Endothelial cell of umbilical vein (primary cell): ENCODE data around the gene ZNF563. TPM values are rescaled to one million over a fixed set of nuclear protein-coding genes. Genes with fewer than 3 reads are reported as not detected.

Source experiments
- BruUV-seq: library from RNA; stranded (reverse); fragments of 400-500 nt; replicated peaks from 2 replicates; lab custom pipeline; 2021; lab: Mats Ljungman, UMichigan
- CTCF ChIA-PET: fragments of 300-600, 350-600 bp; sonication (Branson Sonifier 250); formaldehyde crosslinking; loops from one replicate; lab custom pipeline; 2021; ENCODE audit warnings: antibody characterized with exemption, inconsistent platforms; lab: Charles Lee
- POLR2A ChIA-PET: fragments of 300-600, 350-600 bp; sonication (Branson Sonifier 250); formaldehyde crosslinking; loops from one replicate; lab custom pipeline; 2021; ENCODE audit warnings: antibody characterized with exemption, inconsistent platforms; lab: Charles Lee
- DNase-seq: peaks from one replicate; pipeline ENCODE4 v3.0.0-alpha.2; 2011; ENCODE audit warnings: low read depth, low spot score
- FAIRE-seq: peaks from 2 replicates; lab custom pipeline; 2011; peaks lifted over from hg19 to GRCh38; lab: Jason Lieb, UNC
- H2AFZ ChIP-seq: 2 replicates; pipeline ENCODE4 v1.6.0; 2012; ENCODE audit warnings: low read depth, low read length, control low read depth, inconsistent platforms
- H3K27ac ChIP-seq: 2 replicates; pipeline ENCODE4 v1.5.1; 2011; ENCODE audit warnings: low read depth, mild to moderate bottlenecking, control low read depth, low read length, moderate library complexity; ENCODE audit not compliant: insufficient read depth
- H3K27me3 ChIP-seq, 2 experiments: 2 replicates each; pipeline versions ENCODE4 v1.6.0 to v1.6.1; 2011; ENCODE audit warnings: low read length in 2 of 2, mixed read lengths in 1 of 2; ENCODE audit not compliant: control insufficient read depth in 2 of 2, insufficient read depth in 2 of 2
- H3K36me3 ChIP-seq, 2 experiments: 2 replicates in 1 of 2; 3 replicates in 1 of 2; pipeline ENCODE4 v1.5.1; 2011; ENCODE audit warnings: low read length in 2 of 2, mild to moderate bottlenecking in 1 of 2, moderate library complexity in 1 of 2; ENCODE audit not compliant: control insufficient read depth in 2 of 2, insufficient read depth in 2 of 2; ENCODE audit errors: extremely low read depth in 1 of 2
- H3K4me1 ChIP-seq: 3 replicates; pipeline ENCODE4 v1.5.1; 2011; ENCODE audit warnings: mild to moderate bottlenecking, low read length; ENCODE audit not compliant: control insufficient read depth, insufficient read depth; ENCODE audit errors: extremely low read depth
- H3K4me2 ChIP-seq: 2 replicates; pipeline ENCODE4 v1.6.1; 2011; ENCODE audit warnings: low read length, control low read depth, mixed read lengths; ENCODE audit not compliant: insufficient read depth
- H3K4me3 ChIP-seq, 3 experiments: fragments of 200-600 bp in 1 of 3; sonication (generic), shearing (Covaris generic) in 1 of 3; replicated peaks in 1 of 3; 2 replicates each; pipeline ENCODE4 v1.5.1; 2011 to 2016; ENCODE audit warnings: control low read depth in 3 of 3, low read length in 3 of 3, mild to moderate bottlenecking in 2 of 3, inconsistent platforms in 1 of 3, low read depth in 1 of 3, moderate library complexity in 1 of 3; ENCODE audit not compliant: insufficient read depth in 1 of 3
- H3K79me2 ChIP-seq: 2 replicates; pipeline ENCODE4 v1.6.0; 2012; ENCODE audit warnings: low read length, inconsistent platforms; ENCODE audit not compliant: control insufficient read depth, insufficient read depth
- H3K9ac ChIP-seq: replicated peaks from 2 replicates; pipeline ENCODE3; 2011; ENCODE audit warnings: low read length, control low read depth; ENCODE audit not compliant: insufficient read depth; ENCODE audit errors: extremely low read depth
- H3K9me1 ChIP-seq: replicated peaks from 3 replicates; pipeline ENCODE4 v1.6.0; 2011; ENCODE audit warnings: mild to moderate bottlenecking, low read length; ENCODE audit not compliant: control insufficient read depth, insufficient read depth; ENCODE audit errors: extremely low read depth
- H3K9me3 ChIP-seq: replicated peaks from 2 replicates; pipeline ENCODE4 v1.5.1; 2012; ENCODE audit warnings: low read length, inconsistent platforms; ENCODE audit not compliant: control insufficient read depth, insufficient read depth
- H4K20me1 ChIP-seq: replicated peaks from 2 replicates; pipeline ENCODE3; 2011; ENCODE audit warnings: mild to moderate bottlenecking, low read length; ENCODE audit not compliant: control insufficient read depth, insufficient read depth; ENCODE audit errors: extremely low read depth
- CTCF ChIP-seq, 2 donors: IDR thresholded peaks; 1 replicate in 1 of 2; 2 replicates in 1 of 2; pipeline ENCODE4 v1.5.1; 2011; ENCODE audit warnings: low read length in 2 of 2, mild to moderate bottlenecking in 2 of 2, moderate library complexity in 2 of 2, control low read depth in 1 of 2, inconsistent platforms in 1 of 2, low read depth in 1 of 2; ENCODE audit not compliant: insufficient read depth in 1 of 2; ENCODE audit errors: extremely low read depth in 1 of 2
- EZH2 ChIP-seq: IDR thresholded peaks from 2 replicates; pipeline ENCODE4 v1.6.1; 2012; ENCODE audit warnings: borderline replicate concordance, low read depth, mild to moderate bottlenecking, moderate library complexity, low read length, inconsistent platforms; ENCODE audit not compliant: severe bottlenecking
- FOS ChIP-seq: IDR thresholded peaks from 2 replicates; pipeline ENCODE4 v1.6.1; 2011; ENCODE audit warnings: mild to moderate bottlenecking, low read length, moderate library complexity, borderline replicate concordance; ENCODE audit not compliant: insufficient read depth
- GATA2 ChIP-seq: IDR thresholded peaks from 2 replicates; pipeline ENCODE4 v1.7.0; 2011; ENCODE audit warnings: low read depth, mild to moderate bottlenecking, moderate library complexity, mixed read lengths, low read length; ENCODE audit not compliant: insufficient read length, insufficient read depth
- JUN ChIP-seq: IDR thresholded peaks from 2 replicates; pipeline ENCODE4 v1.6.1; 2011; ENCODE audit warnings: borderline replicate concordance, low read depth; ENCODE audit not compliant: insufficient read length, insufficient read depth
- MAX ChIP-seq: IDR thresholded peaks from 2 replicates; pipeline ENCODE4 v1.6.1; 2011; ENCODE audit not compliant: insufficient read depth, insufficient read length
- MYC ChIP-seq: IDR thresholded peaks from one replicate; pipeline ENCODE4 v1.6.1; 2011; ENCODE audit warnings: mild to moderate bottlenecking, low read depth, low read length
- POLR2A ChIP-seq: IDR thresholded peaks from 2 replicates; pipeline ENCODE4 v1.6.1; 2012; ENCODE audit warnings: low read depth, mild to moderate bottlenecking, control low read depth, low read length
- POLR2AphosphoS5 ChIP-seq: IDR thresholded peaks from 2 replicates; pipeline ENCODE4 v1.6.1; 2012; ENCODE audit warnings: low read depth, mild to moderate bottlenecking, control low read depth, low read length, moderate library complexity; ENCODE audit not compliant: insufficient read depth
- dilution Hi-C: fragments of 300-500 bp; cut with MboI; formaldehyde crosslinking; loops from one replicate; pipeline ENCODE4 v1.15.0; 2019; ENCODE audit warnings: low sequenced_read_pairs; ENCODE audit not compliant: extremely low pct_ligation_motif_present
- intact Hi-C: fragments of 100-400 bp; cut with micrococcal nuclease; formaldehyde crosslinking; loops from one replicate; pipeline ENCODE4 v1.10.0; 2022
- polyA plus RNA-seq, 4 experiments: library from polyadenylated mRNA; depleted of rRNA in 3 of 4; stranded (reverse) in 3 of 4; unstranded in 1 of 4; fragments of >200 nt; gene quantifications; 2 replicates each; pipeline versions ENCODE4 v1.2.1 to v1.2.3, GENCODE V29; 2011 to 2012; ENCODE audit warnings: missing spikeins in 1 of 4
- total RNA-seq: library from RNA; stranded (reverse); gene quantifications from 2 replicates; pipeline ENCODE4 v1.2.3, GENCODE V29; 2021

ZNF563 gene
- total and polyA plus RNA-seq, 2 donors (not counting 3 experiments of a cell fraction or from before 2014, with no cell fraction given): 0.35 to 1.1 TPM

GRCh38 chr19:12287958-12288500 lies 45.4 kb downstream of the ZNF563 start:
- CTCF ChIA-PET: no interaction called here
- TF ChIP-seq CTCF (IDR thresholded peaks at IDR 0.05; ENCODE audit: extremely low read depth in 1 of 2, insufficient read depth in 1 of 2, low read depth in 1 of 2, low read length in 2 of 2): no peak
- no peak for TF ChIP-seq POLR2AphosphoS5
- TF ChIP-seq FOS: no peak
- TF ChIP-seq MYC: no peak
- TF ChIP-seq POLR2A: no peak
- no peak for TF ChIP-seq MAX
- TF ChIP-seq GATA2: no peak
- TF ChIP-seq EZH2: no peak
- no peak for TF ChIP-seq JUN
- Histone ChIP-seq H3K79me2 (peaks cover 2% of the 10 kb centered on the region), H2AFZ (no peak overlapping the region), H3K9ac (no peak overlapping the region), H3K27ac (no peak overlapping the region), H3K4me2 (no peak overlapping the region), H4K20me1 (no peaks in the 10 kb centered on the region), H3K4me1 (no peaks in the 10 kb centered on the region), H3K36me3 (no peaks in the 10 kb centered on the region), H3K9me3 (no peaks in the 10 kb centered on the region), H3K9me1 (no peaks in the 10 kb centered on the region), H3K27me3 (no peaks in the 10 kb centered on the region), H3K4me3 (no peak overlapping the region)
- intact Hi-C loops (no loop called here), dilution Hi-C loops (no loop called here)
- POLR2A ChIA-PET: no interaction called here
- no TSS peak for BruUV-seq
- FAIRE-seq (no peak), DNase-seq (no peak)
